Measurements from ENCODE around the gene INPP4B.

INPP4B gene

DNA sequence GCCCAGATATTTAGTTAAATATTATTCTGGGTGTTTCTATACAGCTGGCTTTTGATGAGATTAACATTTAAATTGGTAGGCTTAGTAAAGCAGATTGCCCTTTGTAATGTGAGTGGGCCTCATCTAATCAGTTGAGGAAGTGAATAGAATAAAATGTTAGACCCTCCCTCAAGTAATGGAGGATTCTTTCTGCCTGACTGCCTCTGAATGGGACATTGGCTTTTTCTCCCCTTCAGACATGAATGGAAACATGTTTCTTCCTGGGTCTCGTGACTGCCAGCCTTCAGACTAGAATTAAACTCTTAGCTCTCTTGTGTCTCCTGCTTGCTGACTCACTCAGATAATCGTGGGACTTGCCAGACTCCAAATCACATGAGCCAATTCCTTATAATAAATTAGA lies 266.7 kb downstream of the INPP4B start:
- DNase-seq (ENCODE audit: low read depth): no peak
- TF ChIP-seq CTCF (IDR thresholded peaks at IDR 0.05; ENCODE audit: insufficient read depth, low read depth, low read length, missing control alignments): no peak
- H3K4me3 ChIP-seq (ENCODE audit: low read length): no peak overlapping the region

- H3K4me3 ChIP-seq (ENCODE audit: low read length): no peak overlapping the region
- no peak for DNase-seq (ENCODE audit: low read depth)
- TF ChIP-seq CTCF (IDR thresholded peaks at IDR 0.05; ENCODE audit: insufficient read depth, low read depth, low read length, missing control alignments): no peak
These were observed 271.8 kb downstream of the INPP4B start for GRCh38 chr4:142574306-142574705.

- no peak for DNase-seq (ENCODE audit: low read depth)
- TF ChIP-seq CTCF (IDR thresholded peaks at IDR 0.05; ENCODE audit: insufficient read depth, low read depth, low read length, missing control alignments): no peak
- no peak overlapping the region for H3K4me3 ChIP-seq (ENCODE audit: low read length)
These were observed 274.0 kb downstream of the INPP4B start for GRCh38 chr4:142572071-142572470.

GRCh38 chr4:142567620-142568451 lies 278.3 kb downstream of the INPP4B start:
- no peak for TF ChIP-seq CTCF (IDR thresholded peaks at IDR 0.05; ENCODE audit: insufficient read depth, low read depth, low read length, missing control alignments)
- no peak overlapping the region for H3K4me3 ChIP-seq (ENCODE audit: low read length)
- DNase-seq (ENCODE audit: low read depth): peak; percentile 38

DNA sequence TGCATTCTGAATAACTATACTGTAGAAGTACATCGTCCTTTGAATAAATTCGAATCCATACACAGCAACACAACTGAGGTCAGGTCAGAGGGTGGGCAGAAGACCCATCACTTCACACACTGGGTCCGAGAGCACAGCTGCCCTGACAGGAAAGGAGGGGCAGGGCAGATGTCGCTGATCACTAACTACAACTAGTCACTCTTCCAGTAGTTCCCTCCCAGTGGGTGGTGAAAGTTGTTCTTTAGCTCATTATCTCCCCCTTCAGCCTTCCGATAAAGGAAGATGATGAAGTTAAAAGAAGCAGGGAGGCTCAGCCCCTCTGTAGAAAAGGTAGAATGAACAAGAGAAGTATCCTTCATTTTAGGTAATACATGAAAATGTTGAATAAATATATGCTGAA lies 278.9 kb downstream of the INPP4B start:
- peak; percentile 40 for DNase-seq (ENCODE audit: low read depth)
- H3K4me3 ChIP-seq (ENCODE audit: low read length): no peak overlapping the region
- TF ChIP-seq CTCF (IDR thresholded peaks at IDR 0.05; ENCODE audit: insufficient read depth, low read depth, low read length, missing control alignments): no peak

DNA sequence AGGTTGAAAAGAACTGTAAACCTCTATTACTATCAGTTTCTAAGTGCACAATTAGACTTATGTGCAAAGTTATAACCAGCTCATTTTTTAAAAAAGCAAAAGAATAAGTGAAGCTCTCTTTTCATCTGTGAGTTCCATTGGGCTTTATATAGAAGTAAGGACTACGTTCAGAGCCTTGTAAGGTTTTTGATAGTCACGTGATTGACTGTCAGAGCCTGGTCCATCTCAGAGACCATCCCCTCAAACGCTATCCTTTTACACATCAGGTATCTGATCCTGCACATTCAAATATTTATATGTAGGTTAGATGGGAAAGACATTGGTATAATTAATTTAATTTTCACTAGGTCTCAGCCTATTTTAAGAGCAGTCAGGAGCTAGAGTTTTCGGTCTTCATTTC lies 279.3 kb downstream of the INPP4B start:
- no peak overlapping the region for H3K4me3 ChIP-seq (ENCODE audit: low read length)
- no peak for TF ChIP-seq CTCF (IDR thresholded peaks at IDR 0.05; ENCODE audit: insufficient read depth, low read depth, low read length, missing control alignments)
- no peak for DNase-seq (ENCODE audit: low read depth)

DNA sequence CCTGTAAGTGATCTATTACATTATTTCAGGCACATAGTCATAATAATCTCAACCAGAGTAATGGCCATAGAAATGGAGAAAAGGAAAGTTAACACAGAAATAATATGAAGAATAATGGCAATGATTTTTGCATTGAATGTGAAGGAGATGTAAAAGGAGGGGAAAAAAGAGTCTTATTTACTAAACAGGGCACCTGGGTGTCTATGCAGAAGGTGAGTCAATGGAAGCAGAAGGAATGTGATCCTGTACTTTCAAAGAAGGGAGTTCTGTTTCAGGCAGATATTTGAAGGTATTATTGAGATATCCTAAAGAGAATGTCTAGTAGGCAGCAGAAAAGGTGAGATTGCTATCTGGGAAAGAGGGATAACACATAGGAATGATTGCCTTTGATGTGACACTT lies 279.9 kb downstream of the INPP4B start:
- TF ChIP-seq CTCF (IDR thresholded peaks at IDR 0.05; ENCODE audit: insufficient read depth, low read depth, low read length, missing control alignments): no peak
- no peak for DNase-seq (ENCODE audit: low read depth)
- no peak overlapping the region for H3K4me3 ChIP-seq (ENCODE audit: low read length)
